Stimulated activated CD4-positive, alpha-beta T cell treated with anti-CD3 and anti-CD28 coated beads, Interleukin-12 subunit alpha, Interleukin-12 subunit beta, amount 100 ng/mL, for 24 hours (primary cell): Measurements from ENCODE around the gene HOXD9.

Experiments used
- DNase-seq, 2 experiments: peaks; one replicate each; pipeline ENCODE4 v3.0.0-alpha.2; 2020; ENCODE audit warnings: low read depth in 2 of 2

Gene HOXD9

GRCh38 chr2:176122683-176123410 lies at the start of gene HOXD9:
Gene HOXD9, plus strand, starts transcription at chr2:176122719. Its CDS starts 50 bp downstream, at chr2:176122769.
- no peak for DNase-seq

- DNase-seq = no peak
These were observed 49.3 kb upstream of the HOXD9 start for GRCh38 chr2:176072951-176073904.

GRCh38 chr2:176074919-176075425 lies 47.5 kb upstream of the HOXD9 start:
- no peak for DNase-seq

- no peak for DNase-seq
These were observed 47.0 kb upstream of the HOXD9 start for GRCh38 chr2:176075481-176075880.

- DNase-seq = no peak
These were observed 46.5 kb upstream of the HOXD9 start for GRCh38 chr2:176076063-176076462.

- no peak for DNase-seq
These were observed 45.7 kb upstream of the HOXD9 start for GRCh38 chr2:176076796-176077195.

- no peak for DNase-seq
These were observed 43.8 kb upstream of the HOXD9 start for GRCh38 chr2:176078541-176079284.

- no peak for DNase-seq
These were observed 43.2 kb upstream of the HOXD9 start for GRCh38 chr2:176079285-176079830.

- no peak for DNase-seq
These were observed 42.5 kb upstream of the HOXD9 start for GRCh38 chr2:176079831-176080539.

GRCh38 chr2:176080540-176081375 lies 41.8 kb upstream of the HOXD9 start:
- no peak for DNase-seq

GRCh38 chr2:176081376-176081836 lies 41.1 kb upstream of the HOXD9 start:
- DNase-seq = no peak

GRCh38 chr2:176081837-176082524 lies 40.5 kb upstream of the HOXD9 start:
- no peak for DNase-seq

GRCh38 chr2:176082525-176082823 lies 40.0 kb upstream of the HOXD9 start:
- DNase-seq = no peak

GRCh38 chr2:176082824-176083751 lies 39.4 kb upstream of the HOXD9 start:
- no peak for DNase-seq

GRCh38 chr2:176083796-176084261 lies 38.7 kb upstream of the HOXD9 start, which contains the start of gene EVX2:
Gene EVX2, minus strand, starts transcription at chr2:176083962. Its CDS starts 186 bp downstream, at chr2:176083776.
- no peak for DNase-seq

GRCh38 chr2:176084611-176085119 lies 37.9 kb upstream of the HOXD9 start:
- DNase-seq = no peak

GRCh38 chr2:176085120-176085788 lies 37.3 kb upstream of the HOXD9 start:
- no peak for DNase-seq
